Colonic mucosa (tissue), 4 donors: ENCODE measurements around the gene OR1J2. TPM values are rescaled to one million over a fixed set of nuclear protein-coding genes. Genes with fewer than 3 reads are reported as not detected.

Experiments used
- DNase-seq: peaks from one replicate; pipeline ENCODE4 v3.0.0-alpha.2; 2020
- H3K27ac ChIP-seq: fragments of 200-600 bp; one replicate; pipeline ENCODE4 v1.8.0; 2021
- H3K27me3 ChIP-seq: fragments of 200-600 bp; one replicate; pipeline ENCODE4 v1.8.0; 2021
- H3K36me3 ChIP-seq: fragments of 200-600 bp; one replicate; pipeline ENCODE4 v1.8.0; 2021
- H3K4me1 ChIP-seq: fragments of 200-600 bp; one replicate; pipeline ENCODE4 v1.8.0; 2021; ENCODE audit warnings: mild to moderate bottlenecking
- H3K4me3 ChIP-seq: fragments of 200-600 bp; one replicate; pipeline ENCODE4 v1.8.0; 2021
- H3K9ac ChIP-seq, 2 donors: one replicate each; pipeline ENCODE4 v1.7.0; 2013; ENCODE audit warnings: control low read depth in 2 of 2, low read depth in 2 of 2, low read length in 2 of 2
- H3K9me3 ChIP-seq: fragments of 200-600 bp; one replicate; pipeline ENCODE4 v1.8.0; 2021
- intact Hi-C: fragments of 100-400 bp; cut with DNase I; formaldehyde crosslinking; loops from one replicate; pipeline ENCODE4 v1.14.1; 2022
- total RNA-seq, 2 donors: library from RNA; stranded (reverse); fragmentation: NEBNext Ultra II Directional in 1 of 2; extraction: Animal tissue kit (Norgen Biotek cat#: 25700) in 1 of 2; gene quantifications; one replicate each; pipeline ENCODE4 v1.2.1, GENCODE V29; 2021
- TF ChIP-seq, protein P1 (sequence below): fragments of 200-600 bp; IDR thresholded peaks from one replicate; pipeline ENCODE4 v1.8.0; 2022; ENCODE audit warnings: antibody characterized with exemption, mild to moderate bottlenecking
- donor health status: healthy.
- donor health status: DM: no; HTN: no; CAD: no.
- donor health status: DM: no; HTN: no; CAD: no.

OR1J2 gene
- total RNA-seq, 2 donors from 2014 or later = not detected

DNA sequence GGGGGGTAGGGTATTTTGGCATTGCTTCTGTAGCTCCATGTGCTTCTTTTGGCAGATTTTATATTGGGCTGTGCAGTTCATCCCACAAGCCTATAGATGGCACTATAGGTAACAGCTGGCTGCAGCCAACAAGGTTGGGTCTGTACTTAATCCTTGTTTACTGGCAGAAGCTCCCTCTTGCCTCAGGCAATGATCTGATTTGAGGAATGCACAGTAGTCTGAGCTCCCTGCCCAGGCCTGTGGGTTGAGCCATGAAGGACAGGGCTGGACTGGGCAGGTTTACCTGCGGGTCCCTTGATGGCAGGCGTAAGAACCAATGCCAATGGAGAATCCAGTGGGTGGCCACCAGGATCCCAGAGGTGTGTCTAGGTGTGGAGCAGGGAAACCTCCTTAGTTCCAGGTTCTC is 11.7 kb upstream of the OR1J2 start:
- TF ChIP-seq, protein P1, sequence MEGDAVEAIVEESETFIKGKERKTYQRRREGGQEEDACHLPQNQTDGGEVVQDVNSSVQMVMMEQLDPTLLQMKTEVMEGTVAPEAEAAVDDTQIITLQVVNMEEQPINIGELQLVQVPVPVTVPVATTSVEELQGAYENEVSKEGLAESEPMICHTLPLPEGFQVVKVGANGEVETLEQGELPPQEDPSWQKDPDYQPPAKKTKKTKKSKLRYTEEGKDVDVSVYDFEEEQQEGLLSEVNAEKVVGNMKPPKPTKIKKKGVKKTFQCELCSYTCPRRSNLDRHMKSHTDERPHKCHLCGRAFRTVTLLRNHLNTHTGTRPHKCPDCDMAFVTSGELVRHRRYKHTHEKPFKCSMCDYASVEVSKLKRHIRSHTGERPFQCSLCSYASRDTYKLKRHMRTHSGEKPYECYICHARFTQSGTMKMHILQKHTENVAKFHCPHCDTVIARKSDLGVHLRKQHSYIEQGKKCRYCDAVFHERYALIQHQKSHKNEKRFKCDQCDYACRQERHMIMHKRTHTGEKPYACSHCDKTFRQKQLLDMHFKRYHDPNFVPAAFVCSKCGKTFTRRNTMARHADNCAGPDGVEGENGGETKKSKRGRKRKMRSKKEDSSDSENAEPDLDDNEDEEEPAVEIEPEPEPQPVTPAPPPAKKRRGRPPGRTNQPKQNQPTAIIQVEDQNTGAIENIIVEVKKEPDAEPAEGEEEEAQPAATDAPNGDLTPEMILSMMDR = peak; percentile 63
- Histone ChIP-seq H3K4me3 (no peak overlapping the region), H3K9me3 (no peaks in the 10 kb centered on the region), H3K36me3 (no peaks in the 10 kb centered on the region), H3K27ac (no peak overlapping the region), H3K27me3 (no peaks in the 10 kb centered on the region), H3K9ac (no peak overlapping the region), H3K4me1 (no peaks in the 10 kb centered on the region)
- no peak for DNase-seq
- intact Hi-C loops = no loop called here

DNA sequence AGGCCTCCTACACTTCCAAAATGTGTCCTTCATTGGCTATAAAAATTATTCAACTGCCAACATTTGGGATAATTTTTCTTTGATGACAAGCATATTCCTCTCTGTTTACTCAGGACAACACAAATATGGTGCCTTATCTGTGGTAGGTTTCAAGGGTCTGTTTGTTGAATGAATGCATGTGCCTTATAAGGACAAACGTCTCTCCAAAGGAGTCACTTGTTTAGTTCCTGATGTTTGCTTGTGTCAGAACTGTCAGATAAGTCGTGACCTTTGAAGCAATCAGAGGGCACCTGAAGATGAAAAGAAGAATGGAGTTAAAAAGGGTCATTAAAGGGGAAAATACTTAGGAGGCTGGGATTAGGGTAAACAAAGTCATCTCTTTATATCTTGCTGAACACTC is 3.6 kb upstream of the OR1J2 start:
- no peak for DNase-seq
- Histone ChIP-seq H3K4me1 (no peaks in the 10 kb centered on the region), H3K27ac (no peak overlapping the region), H3K27me3 (no peaks in the 10 kb centered on the region), H3K9me3 (no peaks in the 10 kb centered on the region), H3K9ac (no peak overlapping the region), H3K36me3 (no peaks in the 10 kb centered on the region), H3K4me3 (no peak overlapping the region)
- TF ChIP-seq, protein P1 = no peak
- intact Hi-C loops = no loop called here

DNA sequence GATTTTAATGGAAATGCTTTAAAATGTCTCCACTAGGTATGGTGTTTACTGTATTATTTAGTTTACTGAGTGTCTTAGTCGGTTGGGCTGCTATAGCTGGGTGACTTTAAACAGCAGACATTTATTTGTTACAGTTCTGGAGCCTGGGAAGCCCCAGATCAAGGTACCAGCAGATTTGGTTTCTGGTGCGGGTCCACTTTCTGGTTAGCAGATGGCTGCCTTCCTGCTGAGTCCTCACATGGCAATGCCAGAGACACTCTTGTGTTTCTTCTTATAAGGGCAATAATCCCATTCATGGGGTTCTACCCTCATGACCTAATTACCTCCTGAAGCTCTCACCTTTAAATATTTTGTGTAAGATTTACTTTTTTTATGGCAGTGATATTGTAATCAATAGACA is 7.6 kb downstream of the OR1J2 start:
- no peak for DNase-seq
- TF ChIP-seq, protein P1 = no peak
- Histone ChIP-seq H3K4me3 (no peak overlapping the region), H3K9me3 (no peaks in the 10 kb centered on the region), H3K36me3 (no peaks in the 10 kb centered on the region), H3K9ac (no peak overlapping the region), H3K27me3 (no peaks in the 10 kb centered on the region), H3K27ac (no peak overlapping the region), H3K4me1 (no peaks in the 10 kb centered on the region)
- intact Hi-C loops = no loop called here

DNA sequence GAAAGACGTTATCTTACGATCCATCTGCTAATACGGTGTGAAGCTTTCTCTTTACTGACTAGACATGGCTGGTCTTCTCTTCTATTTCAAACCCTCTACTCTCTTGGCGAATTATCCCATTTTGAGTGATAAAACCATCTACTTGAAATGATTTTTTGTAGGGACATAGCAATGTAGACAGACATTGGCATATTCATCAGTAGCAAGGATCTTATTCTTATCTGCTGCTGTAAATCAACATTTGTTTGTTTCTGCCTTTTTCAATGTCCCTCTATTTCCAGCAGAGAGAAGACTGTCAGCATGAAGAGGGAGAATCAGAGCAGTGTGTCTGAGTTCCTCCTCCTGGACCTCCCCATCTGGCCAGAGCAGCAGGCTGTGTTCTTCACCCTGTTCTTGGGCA is 8.2 kb downstream of the OR1J2 start, which contains the start of gene OR1J4:
Gene OR1J4 (plus strand): TSS at position 301 of the 400 bp plus-strand sequence. CDS start 0 bp downstream, at position 301.
- Histone ChIP-seq H3K27ac (no peak within 1 kb of the TSS), H3K4me3 (no peak within 1 kb of the TSS), H3K36me3 (no peaks in the 10 kb centered on the region), H3K27me3 (no peaks in the 10 kb centered on the region), H3K4me1 (no peaks in the 10 kb centered on the region), H3K9me3 (no peaks in the 10 kb centered on the region), H3K9ac (no peak within 1 kb of the TSS)
- TF ChIP-seq, protein P1 = no peak
- intact Hi-C loops = no loop called here
- DNase-seq = no peak

DNA sequence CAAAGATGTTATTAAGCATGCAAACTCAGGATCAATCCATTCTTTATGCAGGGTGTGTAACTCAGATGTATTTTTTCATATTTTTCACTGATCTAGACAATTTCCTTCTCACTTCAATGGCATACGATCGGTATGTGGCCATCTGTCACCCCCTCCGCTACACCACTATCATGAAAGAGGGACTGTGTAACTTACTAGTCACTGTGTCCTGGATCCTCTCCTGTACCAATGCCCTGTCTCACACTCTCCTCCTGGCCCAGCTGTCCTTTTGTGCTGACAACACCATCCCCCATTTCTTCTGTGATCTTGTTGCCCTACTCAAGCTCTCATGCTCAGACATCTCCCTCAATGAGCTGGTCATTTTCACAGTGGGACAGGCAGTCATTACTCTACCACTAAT is 8.8 kb downstream of the OR1J2 start:
- Histone ChIP-seq H3K4me1 (no peaks in the 10 kb centered on the region), H3K27ac (no peak overlapping the region), H3K9ac (no peak overlapping the region), H3K27me3 (no peaks in the 10 kb centered on the region), H3K36me3 (no peaks in the 10 kb centered on the region), H3K9me3 (no peaks in the 10 kb centered on the region), H3K4me3 (no peak overlapping the region)
- TF ChIP-seq, protein P1 = no peak
- DNase-seq = no peak
- intact Hi-C loops = no loop called here

DNA sequence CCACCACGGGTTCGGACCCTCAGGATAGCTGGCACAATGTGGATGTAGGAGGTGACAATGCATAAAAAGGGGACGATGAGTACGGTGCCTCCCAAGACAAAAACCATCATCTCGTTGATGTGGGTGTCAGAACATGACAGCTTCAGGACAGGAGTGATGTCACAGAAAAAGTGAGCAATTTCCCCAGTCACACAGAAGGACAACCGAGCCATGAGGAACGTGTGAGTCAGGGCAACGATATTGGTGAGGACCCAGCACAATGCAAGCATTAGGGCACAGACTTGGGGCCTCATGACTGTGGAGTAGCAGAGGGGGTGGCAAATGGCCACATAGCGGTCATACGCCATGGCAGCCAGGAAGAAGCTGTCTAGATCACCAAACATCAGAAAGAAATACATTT is 16.0 kb downstream of the OR1J2 start:
- H3K36me3 ChIP-seq = no peaks in the 10 kb centered on the region
- H3K27me3 ChIP-seq = no peaks in the 10 kb centered on the region
- H3K4me3 ChIP-seq = no peak overlapping the region
- H3K4me1 ChIP-seq = no peaks in the 10 kb centered on the region
- TF ChIP-seq, protein P1 = no peak
- intact Hi-C loops = no loop called here
- no peak for DNase-seq
- H3K9ac ChIP-seq = no peak overlapping the region
- no peaks in the 10 kb centered on the region for H3K9me3 ChIP-seq
- H3K27ac ChIP-seq = no peak overlapping the region
